GM12878 (cell line): ENCODE measurements around the gene C22orf15. TPM values are rescaled to one million over a fixed set of nuclear protein-coding genes. Genes with fewer than 3 reads are reported as not detected.

Experiments
- BCL11A ChIP-seq: IDR thresholded peaks from 2 replicates; pipeline ENCODE4 v1.6.1; 2011; ENCODE audit warnings: low read depth, low read length
- CEBPB ChIP-seq, 2 experiments: fragments of 150-350 bp in 1 of 2; IDR thresholded peaks; 2 replicates each; pipeline ENCODE4 v1.6.1; 2012 to 2014; ENCODE audit warnings: low read depth in 2 of 2, low read length in 2 of 2, borderline replicate concordance in 1 of 2, inconsistent platforms in 1 of 2
- CHD1 ChIP-seq: IDR thresholded peaks from 2 replicates; pipeline ENCODE4 v1.6.1; 2012; ENCODE audit warnings: low read depth, low read length, improper control_type of control experiment
- CHD2 ChIP-seq: IDR thresholded peaks from 2 replicates; pipeline ENCODE4 v1.6.1; 2011; ENCODE audit warnings: low read depth, low read length, improper control_type of control experiment, borderline replicate concordance
- CREB1 ChIP-seq: IDR thresholded peaks from 2 replicates; pipeline ENCODE4 v1.6.1; 2012; ENCODE audit warnings: low read depth, mild to moderate bottlenecking, inconsistent platforms
- CREM ChIP-seq: IDR thresholded peaks from 2 replicates; pipeline ENCODE4 v1.6.1; 2014; ENCODE audit warnings: antibody characterized with exemption, low read depth
- EGR1 ChIP-seq, 2 experiments: IDR thresholded peaks; 1 replicate in 1 of 2; 2 replicates in 1 of 2; pipeline ENCODE4 v1.6.1; 2011 to 2012; ENCODE audit warnings: low read depth in 2 of 2, low read length in 2 of 2, borderline replicate concordance in 1 of 2, mild to moderate bottlenecking in 1 of 2, moderate library complexity in 1 of 2
- ELK1 ChIP-seq: IDR thresholded peaks from 2 replicates; pipeline ENCODE4 v1.6.1; 2012; ENCODE audit warnings: low read depth, low read length, improper control_type of control experiment
- EP300 ChIP-seq, 2 experiments: fragments of 150-350 bp in 1 of 2; IDR thresholded peaks; 2 replicates each; pipeline ENCODE4 v1.6.1; 2011 to 2012; ENCODE audit warnings: low read depth in 2 of 2, low read length in 2 of 2, borderline replicate concordance in 1 of 2, improper control_type of control experiment in 1 of 2, inconsistent platforms in 1 of 2; ENCODE audit not compliant: control insufficient read depth in 1 of 2
- ETV6 ChIP-seq, 2 experiments: fragments of 450-650 bp in 1 of 2; IDR thresholded peaks in 1 of 2; conservative IDR thresholded peaks in 1 of 2; 2 replicates each; pipeline ENCODE4 v1.6.1; 2014; ENCODE audit warnings: antibody characterized with exemption in 1 of 2, borderline replicate concordance in 1 of 2, low read depth in 1 of 2, mild to moderate bottlenecking in 1 of 2, moderate library complexity in 1 of 2
- FOXM1 ChIP-seq: IDR thresholded peaks from 2 replicates; pipeline ENCODE4 v1.6.1; 2012; ENCODE audit warnings: low read depth, mild to moderate bottlenecking, inconsistent platforms, low read length, moderate library complexity
- JUNB ChIP-seq: IDR thresholded peaks from 2 replicates; pipeline ENCODE4 v1.6.1; 2016; ENCODE audit warnings: antibody characterized with exemption, mild to moderate bottlenecking
- JUND ChIP-seq: IDR thresholded peaks from 2 replicates; pipeline ENCODE4 v1.6.1; 2012; ENCODE audit warnings: low read depth, mild to moderate bottlenecking, low read length, improper control_type of control experiment, moderate library complexity
- MEF2A ChIP-seq: IDR thresholded peaks from 2 replicates; pipeline ENCODE4 v1.6.1; 2011; ENCODE audit warnings: low read depth, mild to moderate bottlenecking, low read length, moderate library complexity; ENCODE audit not compliant: insufficient read depth
- NBN ChIP-seq: fragments of 450-650 bp; IDR thresholded peaks from 2 replicates; pipeline ENCODE4 v1.6.1; 2016
- NR2F1 ChIP-seq: fragments of 450-650 bp; conservative IDR thresholded peaks from 2 replicates; pipeline ENCODE4 v1.6.1; 2017; ENCODE audit warnings: mild to moderate bottlenecking
- PKNOX1 ChIP-seq: fragments of 450-650 bp; IDR thresholded peaks from 2 replicates; pipeline ENCODE4 v1.6.1; 2016; ENCODE audit warnings: mild to moderate bottlenecking
- POLR2A ChIP-seq: IDR thresholded peaks from 2 replicates; pipeline ENCODE4 v1.6.1; 2011; ENCODE audit warnings: low read depth, mild to moderate bottlenecking, low read length
- RAD51 ChIP-seq: fragments of 450-650 bp; IDR thresholded peaks from 2 replicates; pipeline ENCODE4 v1.6.1; 2016; ENCODE audit warnings: moderate library complexity, mild to moderate bottlenecking, inconsistent platforms
- SMAD1 ChIP-seq: fragments of 450-650 bp; IDR thresholded peaks from 2 replicates; pipeline ENCODE4 v1.6.1; 2018; ENCODE audit warnings: mild to moderate bottlenecking, low read depth; ENCODE audit not compliant: partially characterized antibody
- SMAD5 ChIP-seq: IDR thresholded peaks from 2 replicates; pipeline ENCODE4 v1.6.1; 2016; ENCODE audit warnings: antibody characterized with exemption, low read depth
- SP1 ChIP-seq: IDR thresholded peaks from one replicate; pipeline ENCODE4 v1.6.1; 2011; ENCODE audit warnings: low read depth, low read length
- SPI1 ChIP-seq: IDR thresholded peaks from 2 replicates; pipeline ENCODE4 v1.6.1; 2011; ENCODE audit warnings: low read depth, mild to moderate bottlenecking, low read length, moderate library complexity, borderline replicate concordance; ENCODE audit not compliant: insufficient read depth
- SRF ChIP-seq, 2 experiments: IDR thresholded peaks; 2 replicates each; pipeline ENCODE4 v1.6.1; 2011; ENCODE audit warnings: low read depth in 2 of 2, low read length in 2 of 2, mild to moderate bottlenecking in 1 of 2, moderate library complexity in 1 of 2
- TBL1XR1 ChIP-seq: IDR thresholded peaks from 2 replicates; pipeline ENCODE4 v1.6.1; 2012; ENCODE audit warnings: low read depth, low read length, improper control_type of control experiment
- WRNIP1 ChIP-seq: IDR thresholded peaks from 2 replicates; pipeline ENCODE4 v1.6.1; 2011; ENCODE audit warnings: low read depth, low read length, improper control_type of control experiment, borderline replicate concordance
- YBX1 ChIP-seq: fragments of 450-650 bp; IDR thresholded peaks from 2 replicates; pipeline ENCODE4 v1.6.1; 2016; ENCODE audit warnings: antibody characterized with exemption
- YY1 ChIP-seq: IDR thresholded peaks from 2 replicates; pipeline ENCODE4 v1.6.1; 2011; ENCODE audit warnings: low read depth, mild to moderate bottlenecking, low read length
- ZNF274 ChIP-seq: IDR thresholded peaks from one replicate; pipeline ENCODE4 v1.8.0; 2011; ENCODE audit not compliant: insufficient read length, insufficient read depth
- ZNF622 ChIP-seq: fragments of 450-650 bp; IDR thresholded peaks from 2 replicates; pipeline ENCODE4 v1.6.1; 2017; ENCODE audit warnings: mild to moderate bottlenecking, inconsistent platforms
- polyA plus RNA-seq, 11 experiments: library from polyadenylated mRNA; depleted of rRNA in 4 of 11; unstranded in 6 of 11; stranded (reverse) in 5 of 11; fragments of >200 nt; fragmentation: Nextera tagmentation in 4 of 11; fragmentation: Illumina TruSeq in 1 of 11; extraction: Ambion mirVana in 4 of 11; extraction: Trizol in 1 of 11; gene quantifications; 1 replicate in 1 of 11; 2 replicates in 10 of 11; pipeline versions ENCODE4 v1.2.1 to v1.2.3, GENCODE V29; 2011 to 2016; ENCODE audit warnings: inconsistent platforms in 2 of 11, missing spikeins in 2 of 11, low read depth in 1 of 11
- total RNA-seq, 4 experiments: library from RNA; depleted of rRNA in 3 of 4; stranded (reverse); fragments of >200 nt in 3 of 4; fragmentation: Illumina TruSeq in 1 of 4; extraction: Trizol in 1 of 4; gene quantifications; 2 replicates each; pipeline versions ENCODE4 v1.2.1 to v1.2.3, GENCODE V29; 2013 to 2021

C22orf15 gene
- total and polyA plus RNA-seq, 10 of the 15 experiments (the other 5 are each of a cell fraction or from before 2014, with no cell fraction given): 0.05 to 0.47 (median 0.13) TPM; not detected in 3

GRCh38 chr22:23786752-23787599, 24.2 kb downstream of the C22orf15 start, which contains the start of gene SMARCB1 (continued):
- TF ChIP-seq CREM: no peak
- TF ChIP-seq SRF (IDR thresholded peaks at IDR 0.05; ENCODE audit: low read depth in 2 of 2, low read length in 2 of 2): no peak
- peak; percentile 6 to 77; a peak in 2 of 3 replicates for TF ChIP-seq EGR1 (IDR thresholded peaks at IDR 0.05; ENCODE audit: borderline replicate concordance in 1 of 2, low read depth in 2 of 2, low read length in 2 of 2)
- TF ChIP-seq ELK1: no peak
- TF ChIP-seq YBX1: no peak
- no peak for TF ChIP-seq FOXM1
- peak; percentile 76; the same call in 1 of the 2 replicates for TF ChIP-seq NBN
- 0 out of 2 replicates have a peak, but pooled peaks have one; percentile 11 for TF ChIP-seq NR2F1
- peak; percentile 58 for TF ChIP-seq YY1
- no peak for TF ChIP-seq CEBPB (IDR thresholded peaks at IDR 0.05; ENCODE audit: borderline replicate concordance in 1 of 2, low read depth in 2 of 2, low read length in 2 of 2)
- TF ChIP-seq ZNF622: no peak
- no peak for TF ChIP-seq ETV6 (conservative IDR thresholded peaks at IDR 0.05 in 1 of 2, IDR thresholded peaks at IDR 0.05 in 1 of 2; ENCODE audit: borderline replicate concordance in 1 of 2, low read depth in 1 of 2)
- no peak for TF ChIP-seq SMAD1
- TF ChIP-seq EP300 (IDR thresholded peaks at IDR 0.05; ENCODE audit: borderline replicate concordance in 1 of 2, control insufficient read depth in 1 of 2, low read depth in 2 of 2, low read length in 2 of 2): no peak
- no peak for TF ChIP-seq RAD51
- no peak for TF ChIP-seq BCL11A
- no peak for TF ChIP-seq WRNIP1
- no peak for TF ChIP-seq MEF2A
- TF ChIP-seq CHD1: peak; percentile 85; the same call in 1 of the 2 replicates
- peak; percentile 5 for TF ChIP-seq SP1
- TF ChIP-seq SPI1: no peak
- no peak for TF ChIP-seq TBL1XR1
- peak; percentile 29; the same call in 1 of the 2 replicates for TF ChIP-seq PKNOX1
- TF ChIP-seq JUND: peak; percentile 89; the same call in 1 of the 2 replicates
- TF ChIP-seq JUNB: no peak
- no peak for TF ChIP-seq ZNF274
- TF ChIP-seq CREB1: 0 out of 2 replicates have a peak, but pooled peaks have one; percentile 25
- TF ChIP-seq CHD2: no peak
- TF ChIP-seq SMAD5: no peak
- peak; percentile 85 for TF ChIP-seq POLR2A
